Retinal pigment epithelial cell (primary cell): Measurements from ENCODE around the gene FOXF1.

Experiments used
- DNase-seq: peaks from one replicate; pipeline ENCODE4 v3.0.0-alpha.2; 2010; ENCODE audit warnings: low read depth
- H3K4me3 ChIP-seq: 2 replicates; pipeline ENCODE4 v1.5.1; 2011; ENCODE audit warnings: mild to moderate bottlenecking, low read length, control low read depth, moderate library complexity
- CTCF ChIP-seq: conservative IDR thresholded peaks from 2 replicates; pipeline ENCODE4 v1.5.1; 2011; ENCODE audit warnings: low read depth, low read length, control low read depth, inconsistent platforms

Gene FOXF1

DNA sequence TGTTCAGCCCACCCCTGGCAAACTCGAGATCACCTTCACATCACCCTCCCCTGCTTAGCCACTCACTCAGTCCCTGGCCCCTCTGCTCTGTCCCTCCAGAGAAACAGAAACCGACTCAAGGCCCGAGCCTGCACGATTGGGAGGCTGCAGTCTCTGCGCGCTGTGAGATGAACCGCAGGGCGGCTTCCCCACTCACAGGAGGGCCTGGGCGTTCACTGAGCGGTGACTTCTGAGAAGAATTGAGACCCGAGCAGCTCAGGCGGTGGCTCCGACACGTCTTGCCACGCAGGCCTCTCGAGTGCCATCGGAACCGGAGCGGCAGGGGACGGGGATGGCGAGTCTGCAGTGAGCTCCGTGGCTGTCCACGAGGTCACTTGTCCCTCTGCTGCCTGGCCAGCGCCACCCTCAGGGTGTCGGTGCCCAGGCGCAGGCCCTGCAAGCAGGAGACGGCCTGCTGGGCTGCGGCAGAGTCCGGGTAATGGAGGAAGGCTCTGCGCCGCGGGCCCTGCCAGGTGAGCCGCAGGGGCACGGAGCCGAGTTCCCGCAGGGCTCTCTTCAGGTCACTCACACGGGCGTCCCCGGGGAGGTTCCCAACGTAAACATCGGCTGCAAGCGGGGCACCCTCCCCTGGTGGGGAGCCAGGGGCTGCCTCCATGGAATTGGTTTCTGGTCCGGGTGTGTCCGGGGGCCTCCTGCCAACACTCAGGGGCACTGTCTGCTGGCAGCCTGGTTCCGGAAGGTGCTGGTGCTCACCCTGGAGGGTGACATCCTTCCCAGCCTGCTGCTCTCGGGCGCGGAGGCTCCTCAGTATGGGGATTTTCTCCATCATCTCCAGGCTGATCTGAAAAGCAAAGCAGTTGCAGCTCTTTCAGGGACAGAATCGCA, 21.6 kb downstream of the FOXF1 start:
- no peak for DNase-seq
- no peak overlapping the region for H3K4me3 ChIP-seq
- TF ChIP-seq CTCF, result no peak

GRCh38 chr16:86532526-86532815, 22.1 kb downstream of the FOXF1 start:
- TF ChIP-seq CTCF, result no peak
- DNase-seq, result no peak
- H3K4me3 ChIP-seq, result no peak overlapping the region

GRCh38 chr16:86533076-86533475, 22.7 kb downstream of the FOXF1 start:
- TF ChIP-seq CTCF, result no peak
- H3K4me3 ChIP-seq, result no peak overlapping the region
- DNase-seq, result no peak

GRCh38 chr16:86533767-86534351, 23.5 kb downstream of the FOXF1 start:
- no peak for TF ChIP-seq CTCF
- DNase-seq, result no peak

GRCh38 chr16:86534779-86535615, 24.7 kb downstream of the FOXF1 start:
- TF ChIP-seq CTCF, result no peak
- no peak overlapping the region for H3K4me3 ChIP-seq
- DNase-seq, result no peak

More at GRCh38 chr16:86533767-86534351, 23.5 kb downstream of the FOXF1 start:
- no peak overlapping the region for H3K4me3 ChIP-seq

GRCh38 chr16:86536621-86537020, 26.3 kb downstream of the FOXF1 start:
- DNase-seq, result no peak
- H3K4me3 ChIP-seq, result no peak overlapping the region
- TF ChIP-seq CTCF, result no peak
